Uterus (tissue), 2 donors: ENCODE measurements around the gene ANKFN1.

Source experiments
- CTCF ChIP-seq, 4 experiments: fragments of 200-600 bp in 2 of 4; fragments of 450-650 bp in 2 of 4; sonication (generic) in 2 of 4; IDR thresholded peaks; one replicate each; pipeline ENCODE4 v1.5.1; 2016 to 2019; ENCODE audit warnings: antibody characterized with exemption in 4 of 4, mild to moderate bottlenecking in 2 of 4, moderate library complexity in 1 of 4
- POLR2A ChIP-seq, 2 donors: fragments of 450-650 bp; IDR thresholded peaks; one replicate each; pipeline ENCODE4 v1.6.1; 2016; ENCODE audit warnings: antibody characterized with exemption in 2 of 2, mild to moderate bottlenecking in 1 of 2, moderate library complexity in 1 of 2

GRCh38 chr17:56173026-56173425 is 19.8 kb downstream of the ANKFN1 start:
- TF ChIP-seq CTCF (IDR thresholded peaks at IDR 0.05) (no peak), POLR2A (IDR thresholded peaks at IDR 0.05) (no peak)
